Lower leg skin (tissue), 3 donors: ENCODE results near the gene CHD3.

Source experiments
- POLR2A ChIP-seq, 2 donors: fragments of 450-650 bp; IDR thresholded peaks; one replicate each; pipeline ENCODE4 v1.6.1; 2016 to 2017; ENCODE audit warnings: antibody characterized with exemption in 2 of 2, mild to moderate bottlenecking in 1 of 2, moderate library complexity in 1 of 2
- TF ChIP-seq, protein P1 (sequence below), 3 donors: fragments of 450-650 bp; IDR thresholded peaks; one replicate each; pipeline ENCODE4 v1.5.1; 2016; ENCODE audit warnings: antibody characterized with exemption in 3 of 3, mild to moderate bottlenecking in 3 of 3, moderate library complexity in 2 of 3

DNA sequence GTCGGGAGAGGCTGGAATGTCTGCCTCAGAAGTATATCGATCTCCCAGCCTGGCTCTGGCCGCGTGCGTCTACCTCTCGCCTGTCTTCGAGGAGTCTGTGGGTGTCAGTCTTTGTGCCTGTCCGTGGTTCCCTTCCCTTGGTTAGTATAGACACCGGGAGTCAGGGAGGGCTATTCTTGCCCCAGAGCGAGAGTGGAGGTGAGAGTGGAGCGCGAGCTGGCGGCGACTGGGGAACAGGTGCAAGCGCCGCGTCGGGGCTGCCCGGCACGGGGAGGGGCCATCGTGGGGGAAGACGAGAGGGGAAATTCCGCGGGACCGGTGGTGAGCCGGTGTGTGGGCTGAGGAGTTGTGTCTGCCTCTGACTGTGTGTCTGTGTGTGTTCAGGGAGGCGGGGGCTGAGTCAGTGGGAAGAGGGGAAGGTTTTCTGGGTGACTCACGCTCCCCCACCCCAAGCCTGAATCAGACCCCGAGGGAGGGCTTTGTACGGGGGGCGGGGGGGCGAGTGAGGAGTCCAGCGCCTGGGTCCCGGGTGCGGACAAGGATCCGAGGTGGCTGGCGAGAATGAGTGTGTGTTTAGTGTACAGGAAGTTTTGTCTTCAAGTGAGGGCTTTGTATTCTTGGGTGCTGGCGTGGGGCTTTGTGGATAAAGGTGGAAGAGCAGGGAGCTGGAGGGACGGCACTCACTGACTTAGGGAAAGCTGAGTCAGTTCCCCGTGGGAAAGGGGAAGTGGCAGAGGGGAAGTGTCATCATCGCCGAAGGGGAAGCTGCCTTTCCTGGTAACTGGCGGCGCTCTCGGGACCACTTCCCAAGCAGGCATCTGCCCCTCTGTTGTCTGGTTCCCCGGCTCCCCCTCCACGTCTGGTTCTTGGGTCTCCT lies 46.0 kb upstream of the CHD3 start:
- TF ChIP-seq, protein P1, sequence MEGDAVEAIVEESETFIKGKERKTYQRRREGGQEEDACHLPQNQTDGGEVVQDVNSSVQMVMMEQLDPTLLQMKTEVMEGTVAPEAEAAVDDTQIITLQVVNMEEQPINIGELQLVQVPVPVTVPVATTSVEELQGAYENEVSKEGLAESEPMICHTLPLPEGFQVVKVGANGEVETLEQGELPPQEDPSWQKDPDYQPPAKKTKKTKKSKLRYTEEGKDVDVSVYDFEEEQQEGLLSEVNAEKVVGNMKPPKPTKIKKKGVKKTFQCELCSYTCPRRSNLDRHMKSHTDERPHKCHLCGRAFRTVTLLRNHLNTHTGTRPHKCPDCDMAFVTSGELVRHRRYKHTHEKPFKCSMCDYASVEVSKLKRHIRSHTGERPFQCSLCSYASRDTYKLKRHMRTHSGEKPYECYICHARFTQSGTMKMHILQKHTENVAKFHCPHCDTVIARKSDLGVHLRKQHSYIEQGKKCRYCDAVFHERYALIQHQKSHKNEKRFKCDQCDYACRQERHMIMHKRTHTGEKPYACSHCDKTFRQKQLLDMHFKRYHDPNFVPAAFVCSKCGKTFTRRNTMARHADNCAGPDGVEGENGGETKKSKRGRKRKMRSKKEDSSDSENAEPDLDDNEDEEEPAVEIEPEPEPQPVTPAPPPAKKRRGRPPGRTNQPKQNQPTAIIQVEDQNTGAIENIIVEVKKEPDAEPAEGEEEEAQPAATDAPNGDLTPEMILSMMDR (IDR thresholded peaks at IDR 0.05) = no peak
- no peak for TF ChIP-seq POLR2A (IDR thresholded peaks at IDR 0.05)
